ENCODE measurements around the gene ADGRE1. TPM values are rescaled to one million over a fixed set of nuclear protein-coding genes. Genes with fewer than 3 reads are reported as not detected.

Gene ADGRE1
- total RNA-seq, 1 donor from 2014 or later = 0.38 TPM

Other genes with a start within 250 kb of the ADGRE1 start
- 0.73 TPM for gene TNFSF14, start 217.4 kb upstream of the ADGRE1 start, total RNA-seq
- gene C3, start 166.9 kb upstream of the ADGRE1 start, total RNA-seq = 482 TPM
- gene GPR108, start 150.0 kb upstream of the ADGRE1 start, total RNA-seq = 23.9 TPM
- 147 TPM for gene TRIP10, start 147.9 kb upstream of the ADGRE1 start, total RNA-seq
- not detected for gene SH2D3A, start 120.1 kb upstream of the ADGRE1 start, total RNA-seq
- 3.1 TPM for gene VAV1, start 114.9 kb upstream of the ADGRE1 start, total RNA-seq
- gene MBD3L2B, start 133.9 kb downstream of the ADGRE1 start, total RNA-seq = not detected
- not detected for gene MBD3L5, start 143.0 kb downstream of the ADGRE1 start, total RNA-seq
- not detected for gene MBD3L4, start 152.6 kb downstream of the ADGRE1 start, total RNA-seq
- not detected for gene MBD3L2, start 161.7 kb downstream of the ADGRE1 start, total RNA-seq
- gene MBD3L3, start 171.1 kb downstream of the ADGRE1 start, total RNA-seq = not detected
- gene ZNF557, start 182.1 kb downstream of the ADGRE1 start, total RNA-seq = 3.1 TPM